ENCODE measurements around the gene CYP17A1. TPM values are rescaled to one million over a fixed set of nuclear protein-coding genes. Genes with fewer than 3 reads are reported as not detected.
"Not testable (repeated sequence)": the region's sequence is repeated elsewhere in the genome, so short reads cannot be mapped to it uniquely, and the experiment has no call there.

The CYP17A1 gene
- total RNA-seq, 2 experiments from 2014 or later, result not detected

- H3K9me3 Mint-ChIP-seq; H3K27ac Mint-ChIP-seq; H3K27me3 Mint-ChIP-seq; H3K36me3 Mint-ChIP-seq; POLR2A ChIA-PET; DNase-seq; intact Hi-C loops (cut with micrococcal nuclease): not testable (repeated sequence)
- H3K4me1 Mint-ChIP-seq (ENCODE audit: low read depth), result peaks cover 14% of the 10 kb centered on the region
- H3K4me3 Mint-ChIP-seq, result peak overlapping the region; percentile 41
- CTCF ChIA-PET, result interaction anchor here (1.6 kb wide), 1 partner anchor 61 kb away, joined by 4 read pairs; no protein-coding TSS in a partner anchor
Measured at GRCh38 chr10:102855731-102856436, 18.7 kb upstream of the CYP17A1 start.

- H3K27ac Mint-ChIP-seq; H3K27me3 Mint-ChIP-seq; H3K4me3 Mint-ChIP-seq; POLR2A ChIA-PET; CTCF ChIA-PET; H3K36me3 Mint-ChIP-seq; H3K9me3 Mint-ChIP-seq; DNase-seq; intact Hi-C loops (cut with micrococcal nuclease): not testable (repeated sequence)
- H3K4me1 Mint-ChIP-seq (ENCODE audit: low read depth), result peaks cover 14% of the 10 kb centered on the region
Measured at GRCh38 chr10:102853237-102853636, 16.0 kb upstream of the CYP17A1 start.

DNA sequence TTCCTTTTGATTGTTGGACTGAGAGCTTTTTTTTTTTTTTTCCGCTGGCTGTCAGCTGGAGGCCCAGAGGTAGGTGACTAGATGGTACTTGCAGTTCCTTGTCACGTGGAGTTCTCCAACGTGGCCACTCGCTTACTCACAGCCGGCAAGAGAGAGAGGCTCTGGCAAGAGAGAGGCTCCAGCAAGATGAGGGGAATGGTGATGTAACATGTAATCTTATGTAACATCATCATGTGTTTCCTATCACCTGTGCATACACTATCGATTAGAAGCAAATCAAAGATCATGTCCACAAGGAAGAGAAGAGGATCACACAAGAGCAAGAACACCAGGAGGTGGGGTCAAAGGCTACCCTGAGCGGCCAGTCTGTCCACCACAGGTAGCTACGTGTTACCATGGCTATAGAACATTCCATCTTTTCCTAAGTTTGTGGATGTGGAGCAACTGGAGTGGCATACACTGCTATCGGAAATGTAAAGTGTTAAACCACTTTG, 12.9 kb upstream of the CYP17A1 start:
- no peak for DNase-seq
- Mint-ChIP-seq H3K4me3 (no peak overlapping the region), H3K9me3 (no peaks in the 10 kb centered on the region), H3K27me3 (no peaks in the 10 kb centered on the region), H3K27ac (no peak overlapping the region), H3K36me3 (no peaks in the 10 kb centered on the region), H3K4me1 (ENCODE audit: low read depth) (peaks cover 5% of the 10 kb centered on the region)
- intact Hi-C loops (cut with micrococcal nuclease), result no loop called here
- ChIA-PET CTCF (interaction anchor here (1.0 to 1.3 kb wide), 2 partner anchors 15 to 394 kb away, joined by 3 to 4 read pairs; no protein-coding TSS in a partner anchor), POLR2A (interaction anchor here (1.1 kb wide), 1 partner anchor 68 kb away, joined by 5 read pairs; the partner anchor contains the start of gene CNNM2)

- no peak overlapping the region for H3K4me3 Mint-ChIP-seq
- DNase-seq, result no peak
- no peaks in the 10 kb centered on the region for H3K27me3 Mint-ChIP-seq
- intact Hi-C loops (cut with micrococcal nuclease), result no loop called here
- POLR2A ChIA-PET, result no interaction called here
- H3K4me1 Mint-ChIP-seq (ENCODE audit: low read depth), result no peaks in the 10 kb centered on the region
- H3K36me3 Mint-ChIP-seq, result no peaks in the 10 kb centered on the region
- no peak overlapping the region for H3K27ac Mint-ChIP-seq
- CTCF ChIA-PET, result no interaction called here
- H3K9me3 Mint-ChIP-seq, result no peaks in the 10 kb centered on the region
Measured at GRCh38 chr10:102845352-102845902, 8.2 kb upstream of the CYP17A1 start.

DNA sequence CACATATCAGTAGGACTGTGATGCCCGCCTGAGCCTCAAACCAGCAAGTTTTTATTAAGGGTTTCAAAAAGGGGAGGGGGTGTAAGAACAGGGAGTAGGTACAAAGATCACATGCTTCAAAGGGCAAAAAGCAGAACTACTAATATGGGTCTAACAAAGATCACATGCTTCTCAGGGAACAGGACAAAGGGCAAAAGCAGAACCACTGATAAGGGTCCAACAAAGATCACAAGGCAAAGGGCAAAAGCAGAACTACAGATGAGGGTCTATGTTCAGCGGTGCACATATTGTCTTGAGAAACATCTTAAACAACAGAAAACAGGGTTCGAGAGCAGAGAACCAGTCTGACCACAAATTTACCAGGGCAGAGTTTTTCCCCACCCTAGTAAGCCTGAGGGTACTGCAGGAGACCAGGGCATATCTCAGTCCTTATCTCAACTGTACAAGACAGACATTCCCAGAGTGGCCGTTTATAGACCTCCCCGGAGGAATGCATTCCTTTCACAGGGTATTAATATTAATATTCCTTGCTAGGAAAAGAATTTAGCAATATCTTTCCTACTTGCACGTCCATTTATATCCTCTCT, 7.1 kb upstream of the CYP17A1 start:
- H3K36me3 Mint-ChIP-seq; H3K27ac Mint-ChIP-seq; H3K4me1 Mint-ChIP-seq (ENCODE audit: low read depth); CTCF ChIA-PET; DNase-seq; intact Hi-C loops (cut with micrococcal nuclease); H3K27me3 Mint-ChIP-seq; POLR2A ChIA-PET; H3K4me3 Mint-ChIP-seq; H3K9me3 Mint-ChIP-seq: not testable (repeated sequence)

GRCh38 chr10:102843139-102843538, 5.9 kb upstream of the CYP17A1 start:
- POLR2A ChIA-PET; H3K27me3 Mint-ChIP-seq; H3K4me1 Mint-ChIP-seq (ENCODE audit: low read depth); intact Hi-C loops (cut with micrococcal nuclease); H3K36me3 Mint-ChIP-seq; H3K9me3 Mint-ChIP-seq; H3K27ac Mint-ChIP-seq; H3K4me3 Mint-ChIP-seq; DNase-seq: not testable (repeated sequence)
- CTCF ChIA-PET, result interaction anchor here (1.0 kb wide), 1 partner anchor 9 kb away, joined by 3 read pairs; no protein-coding TSS in a partner anchor

DNA sequence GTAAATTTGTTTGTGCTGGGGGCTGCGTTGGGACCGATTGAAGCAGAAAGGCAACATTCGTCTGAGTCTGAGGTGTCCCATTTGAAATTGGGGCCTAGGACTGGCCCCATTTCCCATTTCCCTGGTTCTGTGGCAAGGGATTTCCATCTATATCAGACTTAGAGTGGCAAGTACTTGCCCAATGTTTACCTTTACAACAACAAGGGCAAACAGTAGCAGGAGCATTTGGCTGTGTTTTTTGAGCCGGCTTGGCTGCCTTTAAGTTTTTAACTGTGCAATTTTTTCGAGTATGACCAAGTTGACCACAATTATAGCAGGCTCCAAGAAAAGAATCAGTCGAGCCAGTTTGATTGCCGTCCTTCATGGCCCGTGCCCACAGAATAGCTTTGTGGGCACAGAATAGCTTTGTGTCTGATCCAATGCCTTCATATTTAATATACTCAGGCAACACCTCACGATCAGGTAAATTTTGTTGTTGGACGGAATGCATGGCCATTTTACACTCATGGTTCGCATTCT, 4.7 kb upstream of the CYP17A1 start:
- Mint-ChIP-seq H3K27ac (no peak overlapping the region), H3K9me3 (peaks cover 12% of the 10 kb centered on the region), H3K4me1 (ENCODE audit: low read depth) (no peaks in the 10 kb centered on the region), H3K36me3 (no peaks in the 10 kb centered on the region), H3K4me3 (no peak overlapping the region), H3K27me3 (no peaks in the 10 kb centered on the region)
- intact Hi-C loops (cut with micrococcal nuclease), result no loop called here
- ChIA-PET POLR2A (no interaction called here), CTCF (no interaction called here)
- DNase-seq, result no peak

DNA sequence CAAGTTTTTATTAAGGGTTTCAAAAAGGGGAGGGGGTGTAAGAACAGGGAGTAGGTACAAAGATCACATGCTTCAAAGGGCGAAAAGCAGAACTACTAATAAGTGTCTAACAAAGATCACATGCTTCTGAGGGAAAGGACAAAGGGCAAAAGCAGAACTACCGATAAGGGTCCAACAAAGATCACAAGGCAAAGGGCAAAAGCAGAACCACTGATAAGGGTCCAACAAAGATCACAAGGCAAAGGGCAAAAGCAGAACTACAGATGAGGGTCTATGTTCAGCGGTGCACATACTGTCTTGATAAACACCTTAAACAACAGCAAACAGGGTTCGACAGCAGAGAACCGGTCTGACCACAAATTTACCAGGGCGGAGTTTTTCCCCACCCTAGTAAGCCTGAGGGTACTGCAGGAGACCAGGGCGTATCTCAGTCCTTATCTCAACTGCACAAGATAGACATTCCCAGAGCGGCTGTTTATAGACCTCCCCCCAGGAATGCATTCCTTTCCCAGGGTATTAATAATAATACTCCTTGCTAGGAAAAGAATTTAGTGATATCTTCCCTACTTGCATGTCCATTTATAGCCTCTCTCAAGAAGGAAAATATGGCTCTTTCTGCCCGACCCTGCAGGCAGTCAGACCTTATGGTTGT, 1.2 kb upstream of the CYP17A1 start:
- H3K27ac Mint-ChIP-seq, result not testable (repeated sequence)
- CTCF ChIA-PET, result interaction anchor here (3.8 kb wide), 1 partner anchor 406 kb away, joined by 26 read pairs; no protein-coding TSS in a partner anchor

DNA sequence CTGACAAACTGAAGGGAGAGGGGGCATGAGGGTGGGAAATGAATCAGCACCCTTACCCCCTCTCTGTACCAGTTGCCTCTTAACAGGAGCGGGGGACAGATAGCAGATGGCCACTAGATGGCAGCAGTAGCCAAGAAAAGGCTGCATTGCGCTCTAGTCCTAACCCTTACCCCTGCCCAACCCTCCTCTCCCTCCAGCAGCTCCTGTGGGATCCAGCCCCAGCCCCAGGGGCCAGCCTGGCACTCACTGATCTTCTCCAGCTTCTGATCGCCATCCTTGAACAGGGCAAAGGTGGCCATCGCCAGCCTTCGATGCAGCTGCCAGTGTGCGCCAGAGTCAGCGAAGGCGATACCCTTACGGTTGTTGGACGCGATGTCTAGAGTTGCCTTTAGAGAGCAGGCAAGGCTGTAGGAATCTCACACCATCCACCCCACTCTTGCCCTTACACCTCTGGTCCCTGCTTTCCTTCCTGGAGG, 2.2 kb downstream of the CYP17A1 start:
- intact Hi-C loops (cut with micrococcal nuclease), result loop anchor here (1.0 kb wide), 3 partner anchors 66 to 409 kb away; no protein-coding TSS in a partner anchor
- Mint-ChIP-seq H3K27ac (no peak overlapping the region), H3K36me3 (no peaks in the 10 kb centered on the region), H3K4me3 (no peak overlapping the region), H3K9me3 (peaks cover 12% of the 10 kb centered on the region), H3K4me1 (ENCODE audit: low read depth) (peaks cover 3% of the 10 kb centered on the region), H3K27me3 (peaks cover 3% of the 10 kb centered on the region)
- ChIA-PET POLR2A (no interaction called here), CTCF (interaction anchor here (0.5 to 9.1 kb wide), 19 partner anchors 11 to 499 kb away, joined by 3 to 59 read pairs (median 3); partner anchors contain the start of gene CNNM2)
- DNase-seq, result peak; percentile 82

More for the DNA sequence above, 1.2 kb upstream of the CYP17A1 start:
- H3K27me3 Mint-ChIP-seq; POLR2A ChIA-PET; H3K4me3 Mint-ChIP-seq; DNase-seq; intact Hi-C loops (cut with micrococcal nuclease); H3K4me1 Mint-ChIP-seq (ENCODE audit: low read depth); H3K36me3 Mint-ChIP-seq: not testable (repeated sequence)
- H3K9me3 Mint-ChIP-seq, result peaks cover 12% of the 10 kb centered on the region

DNA sequence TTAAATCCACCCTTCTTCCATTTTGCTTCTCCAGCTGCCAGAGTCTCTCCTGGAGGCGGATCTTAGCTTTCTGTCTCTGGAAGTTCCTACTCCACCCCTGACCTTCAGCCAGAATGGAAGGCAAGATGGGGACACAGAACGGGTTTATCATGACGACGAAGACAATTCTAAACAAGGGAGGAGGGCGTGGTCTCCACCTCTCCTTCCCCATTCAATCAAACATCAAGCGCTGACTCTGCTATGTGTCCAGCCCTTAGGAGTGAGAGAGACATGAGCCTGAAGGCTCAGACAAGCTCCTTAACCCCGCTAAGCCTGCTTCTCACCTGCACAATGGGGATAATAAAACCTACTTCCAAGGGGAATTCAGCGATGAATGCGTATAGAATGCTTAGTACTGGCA, 3.1 kb downstream of the CYP17A1 start:
- ChIA-PET POLR2A (no interaction called here), CTCF (interaction anchor here (0.8 to 9.1 kb wide), 5 partner anchors 9 to 84 kb away, joined by 3 to 59 read pairs (median 3); partner anchors contain the start of gene CNNM2)
- H3K27ac Mint-ChIP-seq, result no peak overlapping the region
- intact Hi-C loops (cut with micrococcal nuclease), result no loop called here
- peaks cover 12% of the 10 kb centered on the region for H3K9me3 Mint-ChIP-seq
- peaks cover 3% of the 10 kb centered on the region for H3K27me3 Mint-ChIP-seq
- DNase-seq, result no peak
- H3K36me3 Mint-ChIP-seq, result no peaks in the 10 kb centered on the region
- H3K4me1 Mint-ChIP-seq (ENCODE audit: low read depth), result peaks cover 3% of the 10 kb centered on the region
- no peak overlapping the region for H3K4me3 Mint-ChIP-seq

GRCh38 chr10:102832987-102833386, 4.2 kb downstream of the CYP17A1 start:
- ChIA-PET POLR2A (no interaction called here), CTCF (interaction anchor here (0.6 to 9.1 kb wide), 3 partner anchors 12 to 69 kb away, joined by 3 to 59 read pairs (median 6); no protein-coding TSS in a partner anchor)
- Mint-ChIP-seq H3K27ac (no peak overlapping the region), H3K4me1 (ENCODE audit: low read depth) (peaks cover 3% of the 10 kb centered on the region), H3K4me3 (no peak overlapping the region), H3K9me3 (peaks cover 6% of the 10 kb centered on the region), H3K36me3 (no peaks in the 10 kb centered on the region), H3K27me3 (peaks cover 3% of the 10 kb centered on the region)
- intact Hi-C loops (cut with micrococcal nuclease), result no loop called here
- no peak for DNase-seq

- Mint-ChIP-seq H3K36me3 (no peaks in the 10 kb centered on the region), H3K9me3 (no peaks in the 10 kb centered on the region), H3K4me3 (no peak overlapping the region), H3K4me1 (ENCODE audit: low read depth) (peaks cover 3% of the 10 kb centered on the region), H3K27me3 (peaks cover 3% of the 10 kb centered on the region), H3K27ac (no peak overlapping the region)
- no peak for DNase-seq
- ChIA-PET POLR2A (no interaction called here), CTCF (interaction anchor here (9.1 kb wide), 1 partner anchor 70 kb away, joined by 59 read pairs; no protein-coding TSS in a partner anchor)
- intact Hi-C loops (cut with micrococcal nuclease), result no loop called here
Measured at GRCh38 chr10:102832248-102832647, 5.0 kb downstream of the CYP17A1 start.

All from activated CD4-positive, alpha-beta memory T cell treated with anti-CD3 and anti-CD28 coated beads for 36 hours (primary cell).